B cell (primary cell): ENCODE measurements around the gene OR5K3. TPM values are rescaled to one million over a fixed set of nuclear protein-coding genes. Genes with fewer than 3 reads are reported as not detected.

Experiments used
- ATAC-seq: fragments of 200-7000 bp; cut with Tn5 transposase; one replicate; pipeline ENCODE4 v1.10.0; 2021; ENCODE audit warnings: low read depth, mild to moderate bottlenecking, moderate number of reproducible peaks, moderate library complexity
- CTCF ChIA-PET: fragments of 350-600 bp; sonication (Branson Sonifier 250); formaldehyde crosslinking; loops from one replicate; lab custom pipeline; 2021; ENCODE audit warnings: antibody characterized with exemption, inconsistent platforms; lab: Charles Lee
- POLR2A ChIA-PET: fragments of 350-600 bp; sonication (Branson Sonifier 250); formaldehyde crosslinking; loops from one replicate; lab custom pipeline; 2021; ENCODE audit warnings: antibody characterized with exemption; lab: Charles Lee
- DNase-seq: peaks from one replicate; pipeline ENCODE4 v3.0.0; 2013
- H2AFZ ChIP-seq: 2 replicates; pipeline ENCODE4 v1.6.1; 2012; ENCODE audit warnings: mild to moderate bottlenecking, low read depth, low read length; ENCODE audit not compliant: insufficient read depth, poor library complexity, severe bottlenecking
- H3K27ac ChIP-seq, 2 donors: 1 replicate in 1 of 2; 2 replicates in 1 of 2; pipeline ENCODE4 v1.5.1; 2012 to 2013; ENCODE audit warnings: low read length in 2 of 2, mild to moderate bottlenecking in 2 of 2, moderate library complexity in 1 of 2
- H3K27me3 ChIP-seq, 4 experiments: fragments of 200-600 bp in 1 of 4; sonication (generic) in 1 of 4; replicated peaks in 1 of 4; 1 replicate in 2 of 4; 2 replicates in 2 of 4; pipeline versions ENCODE4 v1.6.1 to v1.7.0; 2013 to 2016; ENCODE audit warnings: low read length in 3 of 4, mild to moderate bottlenecking in 2 of 4, mixed read lengths in 1 of 4, moderate library complexity in 1 of 4; ENCODE audit not compliant: insufficient read depth in 4 of 4, control insufficient read depth in 3 of 4; ENCODE audit errors: control extremely low read depth in 1 of 4
- H3K36me3 ChIP-seq, 2 experiments: replicated peaks in 1 of 2; 1 replicate in 1 of 2; 2 replicates in 1 of 2; pipeline versions ENCODE4 v1.6.1 to v1.7.1; 2013; ENCODE audit warnings: low read length in 1 of 2; ENCODE audit not compliant: insufficient read depth in 2 of 2, control insufficient read depth in 1 of 2; ENCODE audit errors: control extremely low read depth in 1 of 2, extremely low read depth in 1 of 2
- H3K4me1 ChIP-seq, 2 donors: fragments of 200-600 bp in 1 of 2; sonication (generic) in 1 of 2; 1 replicate in 1 of 2; 2 replicates in 1 of 2; pipeline versions ENCODE4 v1.5.1 to v1.6.1; 2013 to 2017; ENCODE audit warnings: low read length in 2 of 2; ENCODE audit not compliant: control insufficient read depth in 2 of 2, insufficient read depth in 2 of 2
- H3K4me2 ChIP-seq: replicated peaks from 2 replicates; pipeline ENCODE3; 2012; ENCODE audit warnings: mild to moderate bottlenecking, low read depth, low read length; ENCODE audit not compliant: poor library complexity, severe bottlenecking
- H3K4me3 ChIP-seq, 5 experiments: fragments of 200-600 bp in 1 of 5; sonication (generic) in 1 of 5; 1 replicate in 3 of 5; 2 replicates in 2 of 5; pipeline versions ENCODE4 v1.5.1 to v1.7.0; 2011 to 2016; ENCODE audit warnings: low read length in 4 of 5, mild to moderate bottlenecking in 4 of 5, low read depth in 2 of 5, control low read depth in 1 of 5, moderate library complexity in 1 of 5; ENCODE audit not compliant: insufficient read depth in 1 of 5; ENCODE audit errors: control extremely low read depth in 1 of 5, extremely low read depth in 1 of 5
- H3K79me2 ChIP-seq: fragments of 200-600 bp; sonication (generic); one replicate; pipeline ENCODE4 v1.6.0; 2016; ENCODE audit warnings: low read length; ENCODE audit not compliant: control insufficient read depth, insufficient read depth
- H3K9ac ChIP-seq: fragments of 200-600 bp; sonication (generic); 2 replicates; pipeline ENCODE4 v1.6.1; 2017; ENCODE audit warnings: mild to moderate bottlenecking, low read length, moderate library complexity
- H3K9me3 ChIP-seq, 3 donors: one replicate each; pipeline versions ENCODE4 v1.6.1 to v1.7.1; 2013; ENCODE audit warnings: low read length in 2 of 3; ENCODE audit not compliant: control insufficient read depth in 2 of 3, insufficient read depth in 1 of 3; ENCODE audit errors: control extremely low read depth in 1 of 3
- H4K20me1 ChIP-seq: 2 replicates; pipeline ENCODE4 v1.6.0; 2012; ENCODE audit warnings: mild to moderate bottlenecking, low read length; ENCODE audit not compliant: insufficient read depth, control insufficient read depth, poor library complexity, severe bottlenecking
- H3K27ac Mint-ChIP-seq: one replicate; pipeline ENCODE4 v1.8.0; 2021; ENCODE audit warnings: mixed read lengths
- H3K27me3 Mint-ChIP-seq: one replicate; pipeline ENCODE4 v1.8.0; 2021; ENCODE audit warnings: mixed read lengths
- H3K4me1 Mint-ChIP-seq: one replicate; pipeline ENCODE4 v1.8.0; 2021; ENCODE audit warnings: mixed read lengths
- H3K4me3 Mint-ChIP-seq: one replicate; pipeline ENCODE4 v1.8.0; 2021; ENCODE audit warnings: mixed read lengths
- H3K9me3 Mint-ChIP-seq: one replicate; pipeline ENCODE4 v1.8.0; 2022; ENCODE audit warnings: mixed read lengths; ENCODE audit not compliant: insufficient read depth
- CTCF ChIP-seq: fragments of 200-600 bp; IDR thresholded peaks from one replicate; pipeline ENCODE4 v1.8.0; 2022; ENCODE audit warnings: antibody characterized with exemption, mild to moderate bottlenecking
- EZH2 ChIP-seq: IDR thresholded peaks from 2 replicates; pipeline ENCODE4 v1.6.1; 2012; ENCODE audit warnings: borderline replicate concordance, low read depth, mild to moderate bottlenecking, moderate library complexity, low read length; ENCODE audit not compliant: insufficient read depth, poor library complexity, severe bottlenecking
- WGBS: methylation state at CpG from one replicate; pipeline ENCODE4 v1.1.5; 2013; ENCODE audit warnings: missing lambda C conversion rate; ENCODE audit not compliant: insufficient coverage; 5-methylcytosine and 5-hydroxymethylcytosine counted together
- intact Hi-C: fragments of 100-400 bp; cut with micrococcal nuclease; formaldehyde crosslinking; loops from one replicate; pipeline ENCODE4 v1.10.0; 2022
- polyA plus RNA-seq: library from polyadenylated mRNA; depleted of rRNA; stranded (reverse); fragments of >200 nt; gene quantifications from 2 replicates; pipeline ENCODE4 v1.2.3, GENCODE V29; 2012
- total RNA-seq, 2 donors: library from RNA; stranded (reverse); fragments of 120-200 nt in 1 of 2; gene quantifications; 1 replicate in 1 of 2; 2 replicates in 1 of 2; pipeline versions ENCODE4 v1.2.3 to v1.2.4, GENCODE V29; 2013 to 2022

Gene OR5K3
- total and polyA plus RNA-seq, 2 donors (not counting 1 experiment from before 2014, with no cell fraction given): not detected

GRCh38 chr3:98359993-98360675 is 30.3 kb upstream of the OR5K3 start:
- H3K4me3 ChIP-seq: no peak overlapping the region
- H3K9ac ChIP-seq: no peak overlapping the region
- TF ChIP-seq EZH2: no peak
- DNase-seq (no peak), ATAC-seq (no peak)
- no peak overlapping the region for H3K27ac Mint-ChIP-seq
- no peaks in the 10 kb centered on the region for H3K4me1 Mint-ChIP-seq
- H3K27me3 ChIP-seq: no peaks in the 10 kb centered on the region
- no peaks in the 10 kb centered on the region for H3K4me1 ChIP-seq
- no peak overlapping the region for H2AFZ ChIP-seq
- no peak overlapping the region for H3K27ac ChIP-seq
- no peaks in the 10 kb centered on the region for H3K36me3 ChIP-seq
- peaks cover 0 to 12% (median 7%) of the 10 kb centered on the region in 3 donors for H3K9me3 ChIP-seq
- H3K79me2 ChIP-seq: no peaks in the 10 kb centered on the region
- peaks cover 4% of the 10 kb centered on the region for H3K9me3 Mint-ChIP-seq
- H3K27me3 Mint-ChIP-seq: no peaks in the 10 kb centered on the region
- ChIA-PET CTCF (no interaction called here), POLR2A (no interaction called here)
- 83% methylated on average over 1 of the region's 1 CpG for WGBS
- intact Hi-C loops: no loop called here
- H3K4me3 Mint-ChIP-seq: no peak overlapping the region
- H4K20me1 ChIP-seq: no peaks in the 10 kb centered on the region
- H3K4me2 ChIP-seq: no peak overlapping the region

- POLR2A ChIA-PET: no interaction called here
- ATAC-seq (no peak), DNase-seq (no peak)
- Histone ChIP-seq H3K4me3 (no peak overlapping the region), H3K27ac (no peak overlapping the region), H3K36me3 (no peaks in the 10 kb centered on the region), H3K4me1 (no peaks in the 10 kb centered on the region), H3K9ac (no peak overlapping the region), H3K4me2 (no peak overlapping the region), H3K27me3 (no peaks in the 10 kb centered on the region), H2AFZ (no peak overlapping the region), H3K9me3 (peaks cover 0 to 12% (median 7%) of the 10 kb centered on the region in 3 donors), H4K20me1 (no peaks in the 10 kb centered on the region), H3K79me2 (no peaks in the 10 kb centered on the region)
- TF ChIP-seq EZH2: no peak
- TF ChIP-seq CTCF: no peak
- Mint-ChIP-seq H3K27me3 (no peaks in the 10 kb centered on the region), H3K4me3 (no peak overlapping the region), H3K4me1 (no peaks in the 10 kb centered on the region), H3K27ac (no peak overlapping the region), H3K9me3 (peaks cover 4% of the 10 kb centered on the region)
- CTCF ChIA-PET: no interaction called here
- WGBS: 100% methylated on average over 2 of the region's 3 CpGs
- intact Hi-C loops: no loop called here
Measured at GRCh38 chr3:98360681-98361080, 29.8 kb upstream of the OR5K3 start.
